ENCODE results near the gene SYS1.

DNA sequence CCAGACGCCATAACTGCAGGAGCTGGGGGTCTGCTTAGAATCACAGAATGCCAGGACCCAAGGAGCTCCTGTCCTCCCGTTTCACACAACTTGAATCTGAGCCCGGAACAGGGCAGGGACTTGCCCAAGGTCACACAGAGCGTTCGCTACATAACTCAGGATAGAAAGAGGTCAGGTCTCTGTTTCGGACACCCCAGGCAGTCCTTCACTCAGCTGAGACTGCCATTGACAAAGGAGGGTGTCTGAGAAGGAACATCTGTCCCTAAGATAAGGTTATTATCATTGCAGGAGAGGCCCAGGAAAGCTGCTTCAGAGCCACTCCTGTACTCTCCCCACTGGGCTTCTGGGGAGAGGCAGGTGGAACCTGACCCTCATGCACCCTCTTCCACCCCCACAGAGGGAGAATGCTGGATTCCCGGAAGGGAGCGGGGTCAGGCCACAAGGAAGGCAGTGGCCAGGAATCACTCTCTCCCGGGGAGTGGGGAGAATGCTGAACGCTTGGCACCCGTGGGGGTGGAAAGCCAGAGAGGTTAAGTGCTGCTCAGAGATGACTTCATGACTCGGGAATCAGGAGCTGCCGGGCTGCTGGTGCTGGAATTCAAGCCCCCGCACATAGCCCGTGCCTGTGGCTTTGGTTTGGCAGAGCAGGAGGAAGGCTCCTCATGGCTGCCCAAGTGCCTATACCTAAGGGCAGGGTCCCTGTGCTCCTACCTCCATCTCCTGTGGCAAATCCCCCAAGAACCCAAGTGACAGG is 25.4 kb upstream of the SYS1 start:
- TF ChIP-seq, protein P1, sequence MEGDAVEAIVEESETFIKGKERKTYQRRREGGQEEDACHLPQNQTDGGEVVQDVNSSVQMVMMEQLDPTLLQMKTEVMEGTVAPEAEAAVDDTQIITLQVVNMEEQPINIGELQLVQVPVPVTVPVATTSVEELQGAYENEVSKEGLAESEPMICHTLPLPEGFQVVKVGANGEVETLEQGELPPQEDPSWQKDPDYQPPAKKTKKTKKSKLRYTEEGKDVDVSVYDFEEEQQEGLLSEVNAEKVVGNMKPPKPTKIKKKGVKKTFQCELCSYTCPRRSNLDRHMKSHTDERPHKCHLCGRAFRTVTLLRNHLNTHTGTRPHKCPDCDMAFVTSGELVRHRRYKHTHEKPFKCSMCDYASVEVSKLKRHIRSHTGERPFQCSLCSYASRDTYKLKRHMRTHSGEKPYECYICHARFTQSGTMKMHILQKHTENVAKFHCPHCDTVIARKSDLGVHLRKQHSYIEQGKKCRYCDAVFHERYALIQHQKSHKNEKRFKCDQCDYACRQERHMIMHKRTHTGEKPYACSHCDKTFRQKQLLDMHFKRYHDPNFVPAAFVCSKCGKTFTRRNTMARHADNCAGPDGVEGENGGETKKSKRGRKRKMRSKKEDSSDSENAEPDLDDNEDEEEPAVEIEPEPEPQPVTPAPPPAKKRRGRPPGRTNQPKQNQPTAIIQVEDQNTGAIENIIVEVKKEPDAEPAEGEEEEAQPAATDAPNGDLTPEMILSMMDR (IDR thresholded peaks at IDR 0.05; ENCODE audit: extremely low read depth in 1 of 2, insufficient read depth in 1 of 2, low read depth in 1 of 2, low read length in 2 of 2): no peak
- TF ChIP-seq MYC (IDR thresholded peaks at IDR 0.05; ENCODE audit: low read depth, low read length): no peak
